Stimulated activated CD8-positive, alpha-beta memory T cell treated with anti-CD3 and anti-CD28 coated beads, Interleukin-2, amount 100 ng/mL, for 48 hours (primary cell): Measurements from ENCODE around the gene MORC4.

Source experiments
- DNase-seq, 2 donors: peaks; one replicate each; pipeline ENCODE4 v3.0.0-alpha.2; 2020; ENCODE audit warnings: low read depth in 2 of 2

MORC4 gene

GRCh38 chrX:106952538-106952937 is 47.5 kb downstream of the MORC4 start:
- DNase-seq = no peak

- no peak for DNase-seq
These were observed 47.9 kb downstream of the MORC4 start for GRCh38 chrX:106952089-106952488.

GRCh38 chrX:106951230-106951629 is 48.8 kb downstream of the MORC4 start:
- no peak for DNase-seq

- no peak for DNase-seq
These were observed 49.6 kb downstream of the MORC4 start for GRCh38 chrX:106950381-106950780.

GRCh38 chrX:106949366-106949765 is 50.6 kb downstream of the MORC4 start:
- DNase-seq = no peak

- no peak for DNase-seq
These were observed 51.4 kb downstream of the MORC4 start for GRCh38 chrX:106948641-106949040.

GRCh38 chrX:106946464-106946863 is 53.5 kb downstream of the MORC4 start:
- DNase-seq = no peak

- DNase-seq = no peak
These were observed 59.9 kb downstream of the MORC4 start for GRCh38 chrX:106940068-106940467.

- no peak for DNase-seq
These were observed 60.4 kb downstream of the MORC4 start for GRCh38 chrX:106939566-106939965.

- DNase-seq = no peak
These were observed 63.8 kb downstream of the MORC4 start for GRCh38 chrX:106936246-106936645.

- no peak for DNase-seq
These were observed 64.8 kb downstream of the MORC4 start for GRCh38 chrX:106935175-106935574.

GRCh38 chrX:106933538-106933961 is 66.5 kb downstream of the MORC4 start:
- no peak for DNase-seq

GRCh38 chrX:106932960-106933537 is 67.0 kb downstream of the MORC4 start:
- no peak for DNase-seq

- DNase-seq = no peak
These were observed 67.5 kb downstream of the MORC4 start for GRCh38 chrX:106932492-106932923.

GRCh38 chrX:106931831-106932491 is 68.1 kb downstream of the MORC4 start:
- no peak for DNase-seq

GRCh38 chrX:106928227-106928626 is 71.8 kb downstream of the MORC4 start:
- DNase-seq = no peak

- no peak for DNase-seq
These were observed 72.3 kb downstream of the MORC4 start for GRCh38 chrX:106927700-106928099.

- no peak for DNase-seq
These were observed 73.0 kb downstream of the MORC4 start for GRCh38 chrX:106927023-106927422.

- DNase-seq = no peak
These were observed 78.4 kb downstream of the MORC4 start for GRCh38 chrX:106921637-106922036.

- no peak for DNase-seq
These were observed 80.0 kb downstream of the MORC4 start, which contains the start of gene CLDN2 for GRCh38 chrX:106919932-106920452. Gene CLDN2, plus strand, starts transcription at chrX:106920402. Its CDS starts 7,827 bp downstream, at chrX:106928229.

- no peak for DNase-seq
These were observed 82.0 kb downstream of the MORC4 start for GRCh38 chrX:106917830-106918500.

GRCh38 chrX:106912864-106913263 is 87.1 kb downstream of the MORC4 start:
- DNase-seq = no peak

- DNase-seq = no peak
These were observed 93.7 kb downstream of the MORC4 start for GRCh38 chrX:106906361-106906760.
